Naive thymus-derived CD8-positive, alpha-beta T cell (primary cell): ENCODE results near the gene HAGH. TPM values are rescaled to one million over a fixed set of nuclear protein-coding genes. Genes with fewer than 3 reads are reported as not detected.
"Not testable (repeated sequence)": the region's sequence is repeated elsewhere in the genome, so short reads cannot be mapped to it uniquely, and the experiment has no call there.

Experiments used
- ATAC-seq, 2 donors: fragments of 150-1000 bp; cut with Tn5 transposase in 1 of 2; sonication (Bioruptor Pico), chemical (Tn5 transposase) in 1 of 2; 1 replicate in 1 of 2; 2 replicates in 1 of 2; pipeline ENCODE4 v1.10.0; 2021; ENCODE audit warnings: mild to moderate bottlenecking in 2 of 2, moderate library complexity in 2 of 2
- POLR2A ChIA-PET: fragments of 350-600 bp; sonication (Branson Sonifier 250); formaldehyde crosslinking; loops from one replicate; lab custom pipeline; 2021; ENCODE audit warnings: antibody characterized with exemption; lab: Charles Lee
- DNase-seq, 10 donors: peaks; one replicate each; pipeline versions ENCODE4 v3.0.0 to v3.0.0-alpha.2; 2020 to 2022
- H3K27ac Mint-ChIP-seq, 10 donors: one replicate each; pipeline ENCODE4 v1.8.0; 2020 to 2022; ENCODE audit warnings: mild to moderate bottlenecking in 10 of 10, mixed read lengths in 10 of 10, moderate library complexity in 4 of 10, inconsistent platforms in 1 of 10
- H3K27me3 Mint-ChIP-seq, 5 donors: one replicate each; pipeline ENCODE4 v1.8.0; 2021 to 2022; ENCODE audit warnings: mixed read lengths in 5 of 5
- H3K36me3 Mint-ChIP-seq, 3 donors: one replicate each; pipeline ENCODE4 v1.8.0; 2020 to 2022; ENCODE audit warnings: mixed read lengths in 3 of 3, mild to moderate bottlenecking in 2 of 3, inconsistent platforms in 1 of 3
- H3K4me1 Mint-ChIP-seq, 4 donors: one replicate each; pipeline ENCODE4 v1.8.0; 2021 to 2022; ENCODE audit warnings: mixed read lengths in 4 of 4
- H3K4me3 Mint-ChIP-seq, 10 donors: one replicate each; pipeline ENCODE4 v1.8.0; 2020 to 2022; ENCODE audit warnings: mild to moderate bottlenecking in 10 of 10, mixed read lengths in 10 of 10, moderate library complexity in 6 of 10, inconsistent platforms in 1 of 10
- H3K9me3 Mint-ChIP-seq, 9 donors: one replicate each; pipeline ENCODE4 v1.8.0; 2020 to 2022; ENCODE audit warnings: mixed read lengths in 9 of 9, mild to moderate bottlenecking in 3 of 9, inconsistent platforms in 1 of 9, moderate library complexity in 1 of 9
- polyA plus RNA-seq, 3 donors: library from polyadenylated mRNA; unstranded; fragments of 300-500 nt; fragmentation: Illumina TruSeq; gene quantifications; one replicate each; pipeline ENCODE4 v1.2.3, GENCODE V29; 2021
- total RNA-seq, 8 experiments: library from RNA in 2 of 8; stranded (reverse) in 2 of 8; gene quantifications; one replicate each; pipeline ENCODE4 v1.2.3 and lab custom pipeline; 2021 to 2026

HAGH gene
- total RNA-seq (10 to 100 TPM; 65.7 to 67.8 TPM), polyA plus RNA-seq (10 to 100 TPM; 38.7 to 60.0 (median 45.0) TPM), total RNA-seq (lab: John Stamatoyannopoulos, UW) (24.3 to 73.0 (median 36.3) reads per million in 6 experiments)

DNA sequence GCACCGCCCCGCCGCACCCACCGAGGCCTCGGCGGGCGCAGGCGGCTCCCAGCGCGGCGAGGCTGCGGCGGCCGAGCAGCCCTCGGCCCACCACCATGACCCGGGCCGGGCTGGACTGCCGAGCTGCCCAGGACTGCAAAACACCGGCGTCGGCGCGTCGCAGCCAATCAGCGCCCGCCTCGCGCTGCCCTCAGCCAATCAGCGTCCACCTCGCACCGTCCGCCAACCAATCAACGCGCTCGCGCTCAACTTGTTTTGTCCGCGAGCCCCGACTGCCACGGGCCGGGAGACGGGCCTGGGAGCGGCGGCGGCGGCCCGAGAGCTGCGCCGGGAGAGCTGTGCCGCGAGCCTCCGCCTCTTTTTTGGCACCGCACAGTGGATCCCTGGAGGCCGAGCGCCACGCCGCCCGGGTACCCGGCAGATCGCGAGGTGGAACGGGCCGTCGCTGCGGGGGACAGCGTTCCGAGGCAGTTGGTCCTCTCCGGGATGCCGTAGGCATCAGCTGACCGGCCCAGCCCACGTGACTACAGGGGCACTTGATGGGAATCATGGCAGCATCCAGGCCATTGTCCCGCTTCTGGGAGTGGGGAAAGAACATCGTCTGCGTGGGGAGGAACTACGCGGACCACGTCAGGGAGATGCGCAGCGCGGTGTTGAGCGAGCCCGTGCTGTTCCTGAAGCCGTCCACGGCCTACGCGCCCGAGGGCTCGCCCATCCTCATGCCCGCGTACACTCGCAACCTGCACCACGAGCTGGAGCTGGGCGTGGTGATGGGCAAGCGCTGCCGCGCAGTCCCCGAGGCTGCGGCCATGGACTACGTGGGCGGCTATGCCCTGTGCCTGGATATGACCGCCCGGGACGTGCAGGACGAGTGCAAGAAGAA is at the start of gene HAGH, which contains the start of gene FAHD1:
TSS of gene HAGH (minus strand) at position 135 of the 883 bp plus-strand sequence. CDS start at position 97, 38 bp downstream.
TSS of gene FAHD1 (plus strand) at position 516 of the 883 bp plus-strand sequence. CDS start at position 549, 33 bp downstream.
- peaks cover 0 to 3% (median 0%) of the 10 kb centered on the region in 5 donors for H3K27me3 Mint-ChIP-seq
- peaks cover 0 to 18% (median 0%) of the 10 kb centered on the region in 3 donors for H3K36me3 Mint-ChIP-seq
- peak; percentile 84 to 87 for ATAC-seq

DNA sequence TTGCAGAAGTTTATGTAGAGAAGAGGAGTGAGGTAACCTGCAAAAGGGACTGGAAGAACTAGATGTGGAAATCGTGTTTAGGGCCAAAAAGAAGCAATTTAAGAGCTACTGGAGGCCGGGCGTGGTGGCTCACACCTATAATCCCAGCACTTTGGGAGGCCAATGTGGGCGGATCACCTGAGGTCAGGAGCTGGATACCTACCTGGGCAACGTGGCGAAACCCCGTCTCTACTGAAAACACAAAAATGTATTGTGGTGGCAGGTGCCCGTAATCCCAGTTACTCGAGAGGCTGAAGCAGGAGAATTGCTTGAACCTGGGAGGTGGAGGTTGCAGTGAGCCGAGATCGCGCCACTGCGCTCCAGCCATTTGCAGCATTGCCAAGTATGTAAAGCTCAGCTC is 49.4 kb upstream of the HAGH start:
- H3K4me1 Mint-ChIP-seq, POLR2A ChIA-PET, H3K9me3 Mint-ChIP-seq, DNase-seq, ATAC-seq, H3K4me3 Mint-ChIP-seq, H3K36me3 Mint-ChIP-seq, H3K27ac Mint-ChIP-seq: not testable (repeated sequence)
- H3K27me3 Mint-ChIP-seq: peaks cover 14 to 40% (median 20%) of the 10 kb centered on the region in 5 donors

More for the DNA sequence above, at the start of gene HAGH, which contains the start of gene FAHD1:
- H3K9me3 Mint-ChIP-seq: no peaks in the 10 kb centered on the region
- POLR2A ChIA-PET: interaction anchor here (0.6 to 2.9 kb wide), 15 partner anchors 12 to 388 kb away, joined by 3 to 25 read pairs (median 5); partner anchors contain the start of genes EME2, MRPS34, MSRB1 and NME3
- peak within 1 kb of the TSS; percentile 86 to 96 (median 92) for H3K4me3 Mint-ChIP-seq
- peak; percentile 82 to 99 (median 90) for DNase-seq
- H3K4me1 Mint-ChIP-seq: peaks cover 17 to 59% (median 45%) of the 10 kb centered on the region in 4 donors
- H3K27ac Mint-ChIP-seq: peak within 1 kb of the TSS; percentile 87 to 97 (median 94)

DNA sequence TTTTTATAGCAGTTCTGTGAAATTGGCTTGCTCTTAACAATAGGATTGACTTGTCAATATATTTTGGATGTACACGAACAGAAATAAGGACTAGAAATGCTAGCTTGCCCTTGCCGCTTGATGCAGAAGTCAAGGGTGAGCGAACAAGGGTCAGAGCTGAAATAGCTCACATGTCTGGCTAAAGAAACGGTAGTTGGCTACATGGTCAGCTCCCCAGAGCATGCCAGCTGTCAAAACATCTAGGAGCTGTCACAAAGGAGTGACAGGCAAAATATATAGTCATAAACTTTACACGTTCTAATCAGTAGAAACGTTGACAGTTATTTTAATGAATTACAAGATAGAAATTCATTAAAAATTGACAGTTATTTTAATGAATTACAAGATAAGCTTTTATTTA is 48.2 kb upstream of the HAGH start:
- Mint-ChIP-seq H3K4me1 (peaks cover 3 to 7% (median 4%) of the 10 kb centered on the region in 4 donors), H3K27ac (no peak overlapping the region), H3K9me3 (no peaks in the 10 kb centered on the region), H3K4me3 (no peak overlapping the region), H3K27me3 (peaks cover 14 to 39% (median 20%) of the 10 kb centered on the region in 5 donors), H3K36me3 (peaks cover 0 to 2% (median 0%) of the 10 kb centered on the region in 3 donors)
- POLR2A ChIA-PET: no interaction called here
- DNase-seq (no peak), ATAC-seq (no peak)

DNA sequence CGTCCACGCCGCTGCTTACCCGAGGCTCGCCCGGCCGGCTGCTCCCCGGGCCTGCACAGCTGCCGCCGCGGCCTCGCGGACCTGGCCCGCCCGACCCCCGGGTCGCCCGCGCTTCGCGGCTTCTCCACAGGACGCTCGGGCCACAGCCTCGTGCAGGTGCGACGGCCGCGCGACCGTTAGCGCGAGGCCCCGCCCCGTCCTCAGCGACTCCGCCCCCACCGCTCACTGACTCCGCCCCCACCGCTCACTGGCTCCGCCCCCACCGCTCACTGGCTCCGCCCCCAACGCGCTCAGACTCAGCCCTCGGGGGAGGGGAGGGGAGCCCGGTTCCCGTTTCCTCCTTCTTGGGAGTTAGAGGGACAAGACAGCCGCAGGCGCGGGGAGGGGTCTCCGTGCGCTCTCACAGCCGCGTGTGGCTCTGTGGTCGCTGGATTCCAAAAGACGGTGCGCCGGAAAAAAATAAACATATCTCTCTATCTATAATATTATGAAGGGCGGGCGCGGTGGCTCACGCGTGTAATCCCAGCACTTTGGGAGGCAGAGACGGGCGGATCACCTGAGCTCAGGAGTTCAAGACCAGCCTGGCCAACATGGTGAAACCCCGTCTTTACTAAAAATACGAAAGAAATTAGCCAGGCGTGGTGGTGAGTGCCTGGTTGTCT is 45.5 kb upstream of the HAGH start, which contains the start of gene MEIOB:
TSS of gene MEIOB (minus strand) at position 191 of the 662 bp plus-strand sequence. CDS start 3,989 bp downstream, outside the sequence.
- Mint-ChIP-seq H3K27ac (peak within 1 kb of the TSS in 3 of 10 donors; percentile 29 to 84 (median 75)), H3K9me3 (no peaks in the 10 kb centered on the region), H3K27me3 (peaks cover 9 to 26% (median 14%) of the 10 kb centered on the region in 5 donors), H3K4me1 (peaks cover 3 to 7% (median 4%) of the 10 kb centered on the region in 4 donors), H3K36me3 (peaks cover 0 to 2% (median 0%) of the 10 kb centered on the region in 3 donors), H3K4me3 (peak within 1 kb of the TSS; percentile 7 to 88 (median 74))
- peak; percentile 61 to 72 for ATAC-seq
- POLR2A ChIA-PET: no interaction called here
- peak in 8 of 10 donors; percentile 6 to 45 (median 32) for DNase-seq

DNA sequence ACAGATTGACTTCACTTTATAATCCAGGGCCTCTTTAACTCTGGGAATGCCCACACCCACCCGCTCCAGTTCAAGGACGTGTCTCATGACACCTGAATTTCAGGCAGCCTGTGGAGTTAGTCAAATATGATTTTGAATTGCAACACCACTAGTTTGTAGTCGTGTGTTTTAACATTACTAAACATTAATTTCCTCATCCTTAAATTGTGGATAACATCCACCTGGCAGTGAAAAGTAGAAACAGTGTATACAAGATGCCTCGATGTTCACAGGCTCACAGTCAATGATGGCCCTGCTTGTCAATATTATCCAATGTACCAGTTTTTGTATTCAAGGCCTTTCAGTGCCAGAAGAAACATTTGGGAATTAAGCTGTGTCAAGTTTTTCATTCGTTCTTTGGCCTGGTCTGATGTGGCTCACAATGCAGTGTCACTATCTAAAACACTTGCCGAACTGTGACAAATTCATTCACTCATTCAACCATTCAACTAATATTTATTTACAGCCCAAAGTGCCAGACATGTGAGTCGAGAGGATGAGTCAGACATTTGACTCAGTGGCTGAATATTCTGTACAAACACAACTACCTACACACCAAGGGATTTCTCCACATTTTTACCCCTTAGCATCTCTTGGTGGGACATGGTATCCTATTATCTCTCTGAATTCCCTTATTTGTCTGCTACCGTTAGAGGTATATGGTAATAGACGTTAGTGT is 43.9 kb upstream of the HAGH start:
- H3K9me3 Mint-ChIP-seq: no peaks in the 10 kb centered on the region

DNA sequence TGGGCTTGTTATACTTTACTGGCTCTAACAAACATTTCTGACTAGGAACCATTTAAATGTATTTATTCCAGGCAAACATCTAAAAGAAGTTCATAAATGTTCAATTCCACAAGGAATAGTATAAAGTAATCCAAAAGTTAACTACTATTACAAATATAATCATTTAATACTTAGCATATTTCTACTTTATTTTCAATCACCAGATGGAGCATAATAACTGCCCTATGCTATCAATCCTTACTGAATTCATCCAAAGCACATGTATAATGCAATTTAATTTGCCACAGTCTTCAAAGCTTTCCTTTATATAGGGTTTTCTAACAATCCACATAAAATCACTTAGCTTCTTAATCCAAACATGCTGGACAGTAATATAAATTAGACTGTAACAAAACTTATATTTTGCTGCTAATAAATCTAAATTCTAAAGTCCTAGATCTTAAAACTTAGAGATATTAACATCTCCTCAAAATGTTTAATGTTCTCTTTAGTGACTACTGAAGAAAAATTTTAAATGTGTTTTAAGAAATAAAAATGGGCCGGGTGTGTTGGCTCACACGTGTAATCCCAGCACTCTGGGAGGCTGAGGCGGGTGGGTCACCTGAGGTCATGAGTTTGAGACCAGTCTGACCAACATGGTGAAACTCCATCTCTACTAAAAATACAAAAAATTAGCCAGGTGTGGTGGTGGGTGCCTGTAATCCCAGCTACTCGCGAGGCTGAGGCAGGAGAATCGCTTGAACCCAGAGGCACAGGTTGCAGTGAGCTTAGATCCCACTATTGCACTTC is 39.5 kb upstream of the HAGH start:
- Mint-ChIP-seq H3K4me1 (no peaks in the 10 kb centered on the region), H3K36me3 (no peaks in the 10 kb centered on the region), H3K27ac (no peak overlapping the region), H3K27me3 (peaks cover 0 to 10% (median 0%) of the 10 kb centered on the region in 5 donors), H3K4me3 (no peak overlapping the region), H3K9me3 (no peaks in the 10 kb centered on the region)
- POLR2A ChIA-PET: interaction anchor here (0.5 kb wide), 1 partner anchor 70 kb away, joined by 8 read pairs; no protein-coding TSS in a partner anchor
- ATAC-seq (no peak), DNase-seq (no peak)

More for the DNA sequence above, 43.9 kb upstream of the HAGH start:
- DNase-seq (no peak), ATAC-seq (no peak)
- Mint-ChIP-seq H3K36me3 (peaks cover 0 to 2% (median 0%) of the 10 kb centered on the region in 3 donors), H3K4me1 (peaks cover 3 to 7% (median 4%) of the 10 kb centered on the region in 4 donors), H3K4me3 (no peak overlapping the region), H3K27ac (no peak overlapping the region), H3K27me3 (peaks cover 7 to 22% (median 12%) of the 10 kb centered on the region in 5 donors)
- POLR2A ChIA-PET: no interaction called here

DNA sequence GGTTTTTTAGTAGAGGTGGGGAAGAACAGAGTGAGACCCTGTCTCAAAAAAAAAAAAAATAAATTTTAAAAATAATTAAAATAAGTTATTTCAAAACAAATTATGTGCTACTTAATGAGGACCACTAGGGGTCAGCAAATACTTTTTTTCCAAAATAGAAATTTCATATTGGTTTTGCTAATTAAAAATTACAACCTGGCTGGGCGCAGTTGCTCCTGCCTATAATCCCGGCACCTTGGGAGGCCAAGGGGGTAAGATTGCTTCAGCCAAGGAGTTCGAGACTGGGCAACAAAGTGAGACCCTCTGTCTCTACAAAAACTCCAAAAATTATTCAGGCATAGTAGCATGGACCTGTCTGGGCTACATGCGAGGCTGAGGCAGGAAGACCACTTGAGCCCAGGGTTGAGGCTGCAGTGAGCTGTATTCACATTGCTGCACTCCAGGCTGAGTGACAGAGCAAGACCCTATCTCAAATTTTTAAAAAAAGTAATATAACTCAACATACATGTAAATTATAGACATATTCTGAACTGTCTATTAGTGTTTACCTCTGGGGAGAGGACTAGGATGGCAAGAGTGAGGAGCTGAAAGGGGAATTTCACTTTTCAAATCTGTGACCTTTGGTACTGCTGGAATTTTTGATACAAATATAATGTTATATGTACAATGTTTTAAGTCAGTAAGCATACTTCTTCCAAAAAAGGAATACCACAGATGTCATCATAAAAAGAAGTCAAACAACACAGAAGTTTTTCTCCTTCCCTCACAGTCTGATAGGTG is 37.2 kb upstream of the HAGH start:
- Mint-ChIP-seq H3K36me3 (no peaks in the 10 kb centered on the region), H3K4me1 (no peaks in the 10 kb centered on the region), H3K4me3 (no peak overlapping the region), H3K9me3 (no peaks in the 10 kb centered on the region), H3K27me3 (peaks cover 0 to 22% (median 2%) of the 10 kb centered on the region in 5 donors), H3K27ac (peak overlapping the region in 1 of 10 donors; percentile 43)
- POLR2A ChIA-PET: interaction anchor here (1.2 kb wide), 1 partner anchor 140 kb away, joined by 6 read pairs; no protein-coding TSS in a partner anchor
- ATAC-seq (peak; percentile 30 to 33), DNase-seq (peak in 3 of 10 donors; percentile 39 to 53 (median 44))

DNA sequence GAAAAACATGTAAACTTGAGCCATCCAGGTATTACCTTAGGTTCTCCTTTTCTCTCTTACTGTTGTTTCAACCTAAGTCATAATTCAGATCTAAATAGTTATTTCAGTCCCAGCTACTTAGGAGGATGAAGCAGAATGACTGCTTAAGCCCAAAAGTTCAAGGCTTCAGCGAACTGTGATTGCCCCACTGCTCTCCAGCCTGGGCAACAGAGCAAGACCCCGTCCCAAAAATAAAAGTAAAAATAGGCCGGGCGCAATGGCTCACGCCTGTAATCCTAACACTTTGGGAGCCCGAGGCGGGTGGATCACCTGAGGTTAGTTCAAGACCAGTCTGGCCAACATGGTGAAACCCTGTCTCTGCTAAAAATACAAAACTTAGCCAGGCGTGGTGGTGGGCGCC is 35.8 kb upstream of the HAGH start:
- Mint-ChIP-seq H3K27ac (peak overlapping the region in 1 of 10 donors; percentile 2), H3K4me1 (peaks cover 0 to 2% (median 0%) of the 10 kb centered on the region in 4 donors), H3K27me3 (peaks cover 0 to 33% (median 2%) of the 10 kb centered on the region in 5 donors), H3K9me3 (no peaks in the 10 kb centered on the region), H3K36me3 (no peaks in the 10 kb centered on the region), H3K4me3 (no peak overlapping the region)
- DNase-seq (no peak), ATAC-seq (no peak)
- POLR2A ChIA-PET: interaction anchor here (1.2 kb wide), 1 partner anchor 142 kb away, joined by 6 read pairs; no protein-coding TSS in a partner anchor

DNA sequence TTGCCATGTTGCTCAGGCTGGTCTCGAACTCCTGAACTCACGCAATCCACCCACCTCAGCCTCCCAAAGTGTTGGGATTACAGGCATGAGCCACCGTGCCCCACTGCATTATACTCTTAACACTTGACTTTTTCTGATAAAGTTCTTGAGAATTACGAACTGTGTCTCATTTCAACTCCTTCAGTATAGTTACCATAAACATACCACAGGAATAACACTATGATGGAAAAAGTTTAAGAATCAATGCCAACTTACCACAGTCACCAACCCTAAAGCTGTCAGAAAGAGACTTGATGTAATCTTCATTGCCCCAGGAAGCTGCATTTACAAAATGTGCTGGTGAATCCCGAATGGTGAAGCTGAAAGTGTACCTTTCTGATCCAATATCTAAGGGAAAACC is 35.1 kb upstream of the HAGH start:
- no peaks in the 10 kb centered on the region for H3K36me3 Mint-ChIP-seq
- no peak overlapping the region for H3K4me3 Mint-ChIP-seq
- H3K4me1 Mint-ChIP-seq: peaks cover 0 to 9% (median 5%) of the 10 kb centered on the region in 4 donors
- H3K9me3 Mint-ChIP-seq: no peaks in the 10 kb centered on the region
- H3K27me3 Mint-ChIP-seq: peaks cover 0 to 38% (median 2%) of the 10 kb centered on the region in 5 donors
- ATAC-seq (no peak), DNase-seq (no peak)
- H3K27ac Mint-ChIP-seq: no peak overlapping the region
- POLR2A ChIA-PET: no interaction called here

DNA sequence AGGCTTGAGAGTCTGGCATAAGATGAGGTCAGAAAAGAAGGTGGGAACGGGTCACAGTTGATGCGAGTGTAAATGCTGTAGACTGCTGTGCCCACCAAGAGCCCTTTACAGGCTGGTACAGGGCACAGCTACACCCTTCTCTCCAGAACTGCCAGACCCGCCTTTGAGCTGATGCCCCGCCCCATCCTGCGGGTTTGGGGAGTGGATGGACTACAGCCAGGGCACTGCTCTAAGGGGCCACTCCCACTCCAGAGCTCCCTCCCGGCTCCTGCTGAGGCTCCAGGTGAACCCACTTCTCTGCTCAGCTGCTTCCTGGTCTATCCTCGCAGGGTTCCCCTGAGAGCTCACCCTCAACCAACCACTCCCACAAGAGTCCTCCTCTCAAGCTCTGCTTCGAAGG is 33.0 kb upstream of the HAGH start:
- no peaks in the 10 kb centered on the region for H3K36me3 Mint-ChIP-seq
- no peak overlapping the region for H3K4me3 Mint-ChIP-seq
- POLR2A ChIA-PET: interaction anchor here (0.5 to 0.9 kb wide), 2 partner anchors 16 to 69 kb away, joined by 3 read pairs; no protein-coding TSS in a partner anchor
- ATAC-seq (no peak), DNase-seq (no peak)
- peaks cover 12 to 23% (median 16%) of the 10 kb centered on the region in 4 donors for H3K4me1 Mint-ChIP-seq
- H3K27me3 Mint-ChIP-seq: peaks cover 0 to 33% (median 2%) of the 10 kb centered on the region in 5 donors
- peak overlapping the region in 3 of 10 donors; percentile 33 to 43 (median 41) for H3K27ac Mint-ChIP-seq
- H3K9me3 Mint-ChIP-seq: no peaks in the 10 kb centered on the region
